Aorta (tissue), 5 donors: ENCODE results near the gene TFAP2E. TPM values are rescaled to one million over a fixed set of nuclear protein-coding genes. Genes with fewer than 3 reads are reported as not detected.

Experiments used
- ATAC-seq: fragments of 200-7000 bp; cut with Tn5 transposase; one replicate; pipeline ENCODE4 v1.9.1; 2022; ENCODE audit warnings: moderate library complexity; ENCODE audit not compliant: low FRiP score
- DNase-seq, 2 donors: peaks; one replicate each; pipeline ENCODE4 v3.0.0-alpha.2; 2020
- H3K27ac ChIP-seq, 2 donors: one replicate each; pipeline ENCODE4 v1.5.1; 2013; ENCODE audit warnings: low read length in 2 of 2, mild to moderate bottlenecking in 2 of 2, moderate library complexity in 2 of 2, control low read depth in 1 of 2, inconsistent platforms in 1 of 2, low read depth in 1 of 2
- H3K27me3 ChIP-seq, 2 donors: one replicate each; pipeline ENCODE4 v1.6.1; 2013; ENCODE audit warnings: control low read depth in 1 of 2, low read length in 1 of 2, mild to moderate bottlenecking in 1 of 2, moderate library complexity in 1 of 2; ENCODE audit not compliant: insufficient read depth in 2 of 2, control insufficient read depth in 1 of 2
- H3K36me3 ChIP-seq, 2 donors: one replicate each; pipeline ENCODE4 v1.6.1; 2013; ENCODE audit warnings: control low read depth in 1 of 2, low read length in 1 of 2, mild to moderate bottlenecking in 1 of 2; ENCODE audit not compliant: insufficient read depth in 2 of 2, control insufficient read depth in 1 of 2
- H3K4me1 ChIP-seq, 2 donors: one replicate each; pipeline ENCODE4 v1.6.1; 2013; ENCODE audit warnings: low read length in 2 of 2, control low read depth in 1 of 2, mild to moderate bottlenecking in 1 of 2, moderate library complexity in 1 of 2; ENCODE audit not compliant: insufficient read depth in 2 of 2, control insufficient read depth in 1 of 2
- H3K4me3 ChIP-seq, 2 donors: one replicate each; pipeline ENCODE4 v1.5.1; 2013; ENCODE audit warnings: low read length in 2 of 2, control low read depth in 1 of 2, mild to moderate bottlenecking in 1 of 2
- H3K9me3 ChIP-seq: one replicate; pipeline ENCODE4 v1.6.1; 2013; ENCODE audit warnings: mild to moderate bottlenecking, low read length; ENCODE audit not compliant: control insufficient read depth
- WGBS, 2 donors: extraction: QIAGEN DNeasy Blood & Tissue Kit; methylation state at CpG; one replicate each; pipeline ENCODE4 v1.1.7; 2013; 5-methylcytosine and 5-hydroxymethylcytosine counted together
- intact Hi-C, 2 donors: fragments of 100-400 bp; cut with DNase I; formaldehyde crosslinking; loops; one replicate each; pipeline versions ENCODE4 v1.14.2 to v1.15.0; 2022
- polyA plus RNA-seq, 2 donors: library from polyadenylated mRNA; stranded (reverse); fragments of 200-250 nt; gene quantifications; one replicate each; pipeline ENCODE4 v1.2.3, GENCODE V29; 2013
- total RNA-seq, 2 donors: library from RNA; stranded (reverse); fragmentation: NEBNext Ultra II Directional; extraction: Animal tissue kit (Norgen Biotek cat#: 25700); gene quantifications; one replicate each; pipeline ENCODE4 v1.2.1, GENCODE V29; 2021
- donor health status: healthy with polysubstance abuse.
- donor health status: Bipolar disorder and iron deficiency.
- donor health status: DM: no; HTN: no; CAD: no.
- donor health status: DM: no; HTN: no; CAD: no.
- donor health status: DM: yes; HTN: yes; CAD: no.

The TFAP2E gene
- total and polyA plus RNA-seq, 4 donors: 0.71 to 1.1 (median 1.0) TPM; not detected in 1

GRCh38 chr1:35560256-35561225, 12.6 kb upstream of the TFAP2E start:
- Histone ChIP-seq H3K36me3 (no peaks in the 10 kb centered on the region), H3K4me1 (no peaks in the 10 kb centered on the region), H3K9me3 (no peaks in the 10 kb centered on the region), H3K4me3 (no peak overlapping the region), H3K27ac (peak overlapping the region in 1 of 2 donors; percentile 25), H3K27me3 (no peaks in the 10 kb centered on the region)
- WGBS, 2 donors: 34 to 36% methylated on average over 44 of the region's 44 CpGs
- DNase-seq (peak; percentile 74 to 88), ATAC-seq (no peak)
- intact Hi-C loops: loop anchor here in 1 of 2 donors (10.0 kb wide), 1 partner anchor 366 kb away; the partner anchor contains the start of gene SFPQ

- no peaks in the 10 kb centered on the region for H3K27me3 ChIP-seq
- H3K36me3 ChIP-seq: no peaks in the 10 kb centered on the region
- no peaks in the 10 kb centered on the region for H3K4me1 ChIP-seq
- intact Hi-C loops: loop anchor here in 1 of 2 donors (10.0 kb wide), 1 partner anchor 367 kb away; the partner anchor contains the start of gene SFPQ
- H3K4me3 ChIP-seq: no peak overlapping the region
- 88 to 90% methylated on average over 11 of the region's 11 CpGs for WGBS, 2 donors
- no peaks in the 10 kb centered on the region for H3K9me3 ChIP-seq
- ATAC-seq (no peak), DNase-seq (peak in 1 of 2 donors; percentile 59)
- no peak overlapping the region for H3K27ac ChIP-seq
Observed at GRCh38 chr1:35561297-35561971, 11.7 kb upstream of the TFAP2E start.

- no peaks in the 10 kb centered on the region for H3K27me3 ChIP-seq
- no peak overlapping the region for H3K4me3 ChIP-seq
- no peaks in the 10 kb centered on the region for H3K36me3 ChIP-seq
- ATAC-seq (no peak), DNase-seq (peak in 1 of 2 donors; percentile 75)
- H3K9me3 ChIP-seq: no peaks in the 10 kb centered on the region
- intact Hi-C loops: loop anchor here in 1 of 2 donors (10.0 kb wide), 1 partner anchor 367 kb away; the partner anchor contains the start of gene SFPQ
- WGBS, 2 donors: 92 to 94% methylated on average over 15 of the region's 15 CpGs
- no peaks in the 10 kb centered on the region for H3K4me1 ChIP-seq
- H3K27ac ChIP-seq: no peak overlapping the region
Observed at GRCh38 chr1:35561972-35562680, 11.0 kb upstream of the TFAP2E start.

GRCh38 chr1:35563166-35563565, 9.9 kb upstream of the TFAP2E start:
- Histone ChIP-seq H3K36me3 (no peaks in the 10 kb centered on the region), H3K9me3 (no peaks in the 10 kb centered on the region), H3K27me3 (no peaks in the 10 kb centered on the region), H3K27ac (no peak overlapping the region), H3K4me3 (no peak overlapping the region), H3K4me1 (no peaks in the 10 kb centered on the region)
- intact Hi-C loops: loop anchor here in 1 of 2 donors (10.0 kb wide), 1 partner anchor 368 kb away; the partner anchor contains the start of gene SFPQ
- DNase-seq (peak in 1 of 2 donors; percentile 69), ATAC-seq (no peak)
- WGBS, 2 donors: 88 to 93% methylated on average over 12 of the region's 12 CpGs

GRCh38 chr1:35564037-35564883, 8.9 kb upstream of the TFAP2E start:
- ATAC-seq (peak; percentile 59), DNase-seq (peak; percentile 85 to 90)
- H3K27me3 ChIP-seq: no peaks in the 10 kb centered on the region
- intact Hi-C loops: loop anchor here (2.0 to 10.0 kb wide), 2 partner anchors 113 to 369 kb away; partner anchors contain the start of gene SFPQ (in 1 of the 2)
- H3K9me3 ChIP-seq: no peaks in the 10 kb centered on the region
- WGBS, 2 donors: 75 to 76% methylated on average over 9 of the region's 9 CpGs
- H3K36me3 ChIP-seq: no peaks in the 10 kb centered on the region
- no peaks in the 10 kb centered on the region for H3K4me1 ChIP-seq
- no peak overlapping the region for H3K27ac ChIP-seq
- H3K4me3 ChIP-seq: no peak overlapping the region

- Histone ChIP-seq H3K4me3 (no peak overlapping the region), H3K27ac (no peak overlapping the region), H3K36me3 (no peaks in the 10 kb centered on the region), H3K9me3 (no peaks in the 10 kb centered on the region), H3K4me1 (no peaks in the 10 kb centered on the region), H3K27me3 (no peaks in the 10 kb centered on the region)
- peak in 1 of 2 donors; percentile 66 for DNase-seq
- 89 to 93% methylated on average over 25 to 28 of the region's 28 CpGs for WGBS, 2 donors
- ATAC-seq: no peak
- intact Hi-C loops: loop anchor here (2.0 to 10.0 kb wide), 4 partner anchors 114 to 370 kb away; partner anchors contain the start of gene SFPQ (in 1 of the 2)
Observed at GRCh38 chr1:35564884-35565741, 8.0 kb upstream of the TFAP2E start.

GRCh38 chr1:35565742-35566133, 7.4 kb upstream of the TFAP2E start:
- Histone ChIP-seq H3K4me1 (no peaks in the 10 kb centered on the region), H3K9me3 (no peaks in the 10 kb centered on the region), H3K36me3 (no peaks in the 10 kb centered on the region), H3K4me3 (no peak overlapping the region), H3K27ac (no peak overlapping the region), H3K27me3 (no peaks in the 10 kb centered on the region)
- WGBS, 2 donors: 87 to 93% methylated on average over 9 to 11 of the region's 11 CpGs
- intact Hi-C loops: loop anchor here (2.0 to 10.0 kb wide), 4 partner anchors 115 to 371 kb away; partner anchors contain the start of gene SFPQ (in 1 of the 2)
- ATAC-seq (no peak), DNase-seq (peak in 1 of 2 donors; percentile 59)
